ENCODE measurements around the gene SHC3.
A peak's percentile ranks its signal among the peaks of the same experiment; 100 is the strongest.

The SHC3 gene

DNA sequence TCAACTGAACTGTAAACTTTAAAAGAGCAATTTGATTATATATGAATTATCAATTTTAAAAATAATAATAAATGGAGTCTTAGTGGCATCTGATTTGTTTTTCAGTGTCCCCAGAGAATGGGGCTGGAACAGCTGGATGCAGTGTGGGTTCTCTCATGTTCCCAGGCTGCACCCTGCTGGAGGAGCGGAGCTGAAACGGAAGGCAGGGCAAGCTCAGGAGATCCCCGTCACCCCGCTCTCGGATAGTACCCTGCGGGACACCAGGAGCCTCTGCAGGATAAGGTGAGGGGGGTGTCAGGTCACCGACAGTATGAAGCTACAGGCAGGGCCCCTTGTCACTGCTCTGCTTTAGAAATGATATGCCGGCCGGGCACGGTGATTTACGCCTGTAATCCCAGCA lies 130.0 kb downstream of the SHC3 start:
- no peak for DNase-seq

GRCh38 chr9:89047667-89048066 lies 131.0 kb downstream of the SHC3 start:
- DNase-seq: no peak

- no peak for DNase-seq
These were observed 131.8 kb downstream of the SHC3 start for GRCh38 chr9:89046832-89047231.

- no peak for DNase-seq
These were observed 133.7 kb downstream of the SHC3 start for GRCh38 chr9:89044881-89045280.

DNA sequence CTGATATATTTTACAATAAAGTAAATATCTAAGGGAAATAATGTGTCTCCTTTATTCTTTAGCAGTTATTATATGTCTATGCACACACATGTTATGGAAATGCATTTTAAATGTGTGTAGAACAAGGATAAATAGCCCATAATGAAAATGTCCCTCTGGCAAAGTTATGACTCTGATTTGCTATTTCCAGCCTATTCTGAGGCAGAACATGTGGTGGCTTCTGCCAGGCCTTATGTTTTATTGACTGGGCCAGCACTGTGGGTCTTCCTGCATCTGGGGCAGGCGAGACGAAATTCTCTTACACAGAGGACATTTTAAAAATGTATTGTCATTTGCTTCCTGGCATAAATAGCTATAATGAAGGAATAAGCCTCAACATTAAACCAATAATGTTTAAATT lies 134.5 kb downstream of the SHC3 start:
- no peak for DNase-seq

- DNase-seq: no peak
These were observed 135.6 kb downstream of the SHC3 start for GRCh38 chr9:89042984-89043383.

DNA sequence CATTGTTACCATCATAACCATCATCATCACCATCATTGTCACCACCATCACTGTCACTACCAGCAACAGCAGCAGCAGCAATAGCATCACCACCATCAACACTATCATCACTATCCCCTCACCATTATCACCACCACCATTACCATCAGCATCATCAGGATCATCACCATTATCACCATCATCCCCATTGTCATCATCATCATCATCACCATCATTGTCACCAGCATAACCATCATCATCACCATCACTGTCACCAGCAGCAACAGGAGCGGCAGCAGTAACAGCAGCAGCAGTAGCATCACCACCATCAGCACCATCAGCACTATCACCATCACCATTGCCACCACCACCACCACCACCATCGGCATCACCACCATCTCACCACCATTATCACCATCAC lies 139.0 kb downstream of the SHC3 start:
- no peak for DNase-seq

- DNase-seq: no peak
These were observed 139.5 kb downstream of the SHC3 start for GRCh38 chr9:89039104-89039465.

GRCh38 chr9:89038382-89039103 lies 140.1 kb downstream of the SHC3 start:
- DNase-seq: no peak

- DNase-seq: no peak
These were observed 140.7 kb downstream of the SHC3 start for GRCh38 chr9:89037891-89038290.

DNA sequence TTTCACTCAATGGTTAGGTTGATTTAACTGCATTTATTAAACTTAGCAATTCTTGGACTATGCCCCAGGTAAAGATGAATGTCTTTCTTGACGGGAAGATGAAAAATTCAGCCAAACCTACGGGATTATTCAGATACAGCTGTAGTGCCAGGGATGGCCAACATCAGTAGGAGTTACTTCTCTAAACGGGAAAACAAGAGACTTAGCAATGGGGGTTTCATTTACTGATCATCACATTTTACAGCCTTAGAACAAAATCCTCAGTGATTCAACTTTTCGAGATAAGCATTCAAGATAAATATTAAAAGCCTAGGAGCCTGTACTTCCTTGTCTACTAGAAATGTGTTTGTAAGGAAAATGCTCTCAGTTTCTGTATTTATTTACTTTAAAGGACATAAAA lies 141.3 kb downstream of the SHC3 start:
- no peak for DNase-seq

DNA sequence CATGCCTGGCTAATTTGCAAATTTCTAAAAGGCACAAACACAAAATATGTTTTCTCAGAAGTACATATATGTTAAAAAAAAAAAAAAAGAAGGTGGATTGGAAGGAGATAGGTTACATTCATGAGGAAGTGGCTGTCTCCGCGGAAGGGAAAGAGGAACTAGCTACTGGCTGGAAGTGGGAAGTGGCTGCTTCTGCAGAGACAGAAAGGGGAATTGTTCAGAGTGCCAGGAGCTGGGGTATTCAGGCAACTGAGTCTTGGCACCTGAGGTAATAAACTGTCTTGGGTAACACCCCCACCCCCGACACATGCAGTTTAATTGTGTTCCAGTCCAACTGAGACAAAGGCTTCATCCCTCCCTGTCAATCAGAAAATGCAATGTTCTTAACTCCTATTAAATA lies 141.7 kb downstream of the SHC3 start:
- DNase-seq: peak; percentile 43

- DNase-seq: no peak
These were observed 142.2 kb downstream of the SHC3 start for GRCh38 chr9:89036383-89036782.

DNA sequence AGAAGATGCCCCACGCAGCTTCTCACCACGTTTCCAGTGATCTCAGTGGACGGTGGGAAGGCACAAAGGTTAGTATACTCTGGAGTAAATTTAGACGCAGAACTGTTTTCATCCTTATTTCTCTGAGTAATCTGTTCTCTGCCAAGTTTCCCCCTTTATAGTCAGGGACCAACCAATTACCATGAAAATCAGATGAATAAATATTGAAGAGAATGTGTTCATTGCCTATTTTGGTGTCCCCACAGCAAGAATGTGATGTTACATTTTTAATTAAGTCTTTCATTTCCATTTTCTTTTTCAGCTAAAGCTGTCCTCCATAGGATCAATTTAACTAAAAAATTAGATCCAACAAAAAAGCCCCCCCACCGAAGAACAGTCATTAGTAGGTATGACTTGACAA lies 146.0 kb downstream of the SHC3 start:
- DNase-seq: no peak

DNA sequence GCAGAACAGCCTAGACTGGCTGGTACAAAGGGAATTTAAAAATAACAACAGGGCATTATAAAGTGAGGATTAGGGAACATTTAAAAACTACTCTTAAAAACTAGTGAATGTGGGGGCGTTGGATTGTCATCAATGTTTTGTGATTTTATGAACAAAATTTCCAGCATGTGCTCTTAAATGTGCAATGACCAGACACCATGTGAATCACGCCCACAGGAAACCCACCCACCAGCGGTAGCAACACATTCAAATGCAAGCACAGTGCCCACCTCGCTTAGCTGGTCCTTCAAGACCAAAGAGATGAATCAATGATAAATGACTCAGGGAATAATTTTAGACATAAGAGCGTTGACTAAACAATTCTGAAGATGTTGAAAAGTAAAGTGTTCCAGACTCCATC lies 146.4 kb downstream of the SHC3 start:
- no peak for DNase-seq

GRCh38 chr9:89029788-89030187 lies 148.8 kb downstream of the SHC3 start:
- DNase-seq: no peak

DNA sequence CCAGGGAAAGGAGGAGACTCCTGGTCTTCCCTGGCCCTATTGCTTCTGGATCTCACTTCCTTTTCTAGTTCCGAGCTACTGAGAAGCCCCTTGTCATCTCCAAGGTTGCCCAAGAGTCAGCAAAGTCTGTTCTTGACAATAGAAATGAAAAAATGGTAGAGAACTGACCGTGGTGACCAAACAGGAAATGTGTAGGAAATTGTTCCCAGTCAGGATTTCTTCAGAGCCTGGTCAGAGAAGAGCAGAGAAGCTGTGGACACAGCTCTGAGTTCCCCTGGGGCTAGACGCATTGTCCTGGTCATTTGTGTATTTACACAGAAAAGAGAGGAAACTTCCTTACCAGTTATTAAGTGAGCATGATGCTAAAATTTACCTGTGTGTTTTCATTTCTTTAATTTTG lies 151.7 kb downstream of the SHC3 start:
- no peak for DNase-seq

DNA sequence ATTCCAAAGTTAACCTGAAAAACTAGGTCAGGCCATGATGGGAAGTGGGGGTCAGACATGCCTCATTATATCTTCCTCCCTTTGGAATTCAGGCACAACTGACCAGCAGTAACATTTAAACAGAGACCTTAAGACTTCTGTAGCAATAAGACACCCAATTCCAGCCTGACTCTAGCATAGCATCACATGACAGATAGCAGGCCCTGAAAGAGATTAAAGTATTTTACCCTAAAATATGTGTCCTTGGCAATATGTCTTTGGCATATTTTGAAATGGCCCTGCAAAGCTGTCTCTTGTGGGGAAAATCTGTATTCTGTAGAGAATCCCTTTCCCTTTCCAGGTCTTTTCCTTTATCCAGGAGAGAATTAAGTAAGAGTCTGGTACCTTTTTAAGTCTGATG lies 153.1 kb downstream of the SHC3 start:
- DNase-seq: no peak

GRCh38 chr9:89024727-89025126 lies 153.9 kb downstream of the SHC3 start:
- no peak for DNase-seq

DNA sequence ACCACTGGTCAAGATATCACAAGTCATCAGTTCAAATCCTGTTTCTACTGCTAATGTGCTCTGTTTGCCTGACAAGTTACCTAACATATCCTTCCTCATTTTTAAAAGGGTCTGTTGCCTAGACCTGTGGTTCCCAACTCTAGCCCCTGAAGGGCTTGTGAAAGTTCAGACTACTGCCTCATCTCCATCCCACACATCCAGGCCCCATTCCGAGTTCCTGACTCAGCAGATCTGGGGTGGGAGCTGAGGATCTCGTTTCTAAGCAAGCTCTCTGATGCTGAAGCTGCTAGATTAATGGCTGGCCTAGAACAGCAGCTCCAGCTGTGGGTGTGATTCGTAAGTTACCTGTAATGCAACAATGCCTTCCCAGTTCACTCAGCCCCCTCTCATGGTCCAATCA lies 154.9 kb downstream of the SHC3 start:
- DNase-seq: no peak

DNA sequence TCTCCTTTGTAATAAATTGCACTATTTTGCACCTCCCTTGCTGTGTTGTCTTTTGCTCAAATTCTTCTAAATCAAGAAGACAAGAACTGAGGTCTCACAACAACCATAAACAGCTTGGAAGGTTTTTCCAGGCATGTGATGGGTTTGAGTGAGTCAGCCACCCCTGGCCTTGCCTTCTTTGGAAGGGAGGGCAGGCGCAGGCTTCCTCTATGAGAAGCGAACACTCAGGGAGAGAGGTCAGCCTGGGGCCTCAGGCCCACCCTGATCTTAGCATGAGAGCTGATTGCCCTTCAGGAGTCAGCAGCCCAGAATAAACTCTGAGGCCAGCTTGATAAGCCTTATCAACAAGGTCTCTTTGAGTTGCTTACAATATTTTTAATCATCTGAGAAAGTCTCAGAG lies 155.7 kb downstream of the SHC3 start:
- DNase-seq: no peak

- DNase-seq: no peak
These were observed 156.4 kb downstream of the SHC3 start for GRCh38 chr9:89022001-89022759.

DNA sequence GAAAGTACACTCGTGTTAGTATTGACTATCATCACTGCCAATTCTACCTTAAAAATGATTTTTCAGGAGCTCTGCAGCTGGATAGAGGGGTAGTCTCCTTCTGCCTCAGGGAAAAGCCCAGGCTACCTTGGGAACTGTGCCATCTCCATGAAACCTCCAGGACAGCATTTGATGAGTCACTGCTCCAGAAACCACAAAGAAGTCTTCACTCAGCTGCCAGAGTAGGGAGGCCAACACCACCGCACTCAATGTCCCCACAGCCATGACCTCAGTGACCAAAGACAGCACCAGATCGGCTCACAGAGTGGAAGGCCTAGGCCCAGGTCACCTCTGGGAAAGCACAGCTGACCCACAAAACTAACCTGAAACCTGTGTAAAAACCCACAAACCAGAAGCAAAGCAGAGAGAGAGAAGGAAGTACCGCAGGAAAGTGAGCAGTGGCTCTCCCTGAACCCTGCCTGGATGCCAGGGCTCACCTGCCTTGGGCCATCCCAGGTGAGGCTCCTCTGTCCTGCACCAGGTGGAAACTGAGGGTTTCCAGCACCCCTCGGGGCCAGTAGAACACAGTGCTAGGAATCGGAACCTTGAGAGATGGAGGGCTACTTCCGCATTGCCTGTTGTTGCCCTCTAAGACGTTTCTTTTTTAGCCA lies 157.3 kb downstream of the SHC3 start:
- DNase-seq: no peak

- DNase-seq: no peak
These were observed 157.9 kb downstream of the SHC3 start for GRCh38 chr9:89020754-89021153.

Data from GF-D8 (cell line).